Pancreas (tissue), 10 donors: ENCODE results near the gene DNAI1. TPM values are rescaled to one million over a fixed set of nuclear protein-coding genes. Genes with fewer than 3 reads are reported as not detected.

Source experiments
- ATAC-seq, 4 donors: fragments of 200-7000 bp; cut with Tn5 transposase; one replicate each; pipeline versions ENCODE4 v1.8.0 to v1.9.1; 2020; ENCODE audit warnings: mild to moderate bottlenecking in 4 of 4, moderate library complexity in 4 of 4
- DNase-seq, 6 donors: peaks; one replicate each; pipeline ENCODE4 v3.0.0-alpha.2; 2020
- FAIRE-seq: peaks from 2 replicates; lab custom pipeline; 2012; peaks lifted over from hg19 to GRCh38; lab: Jason Lieb, UNC
- H3K27ac ChIP-seq, 4 donors: fragments of 200-600 bp; sonication (generic); 1 replicate in 3 of 4; 2 replicates in 1 of 4; pipeline versions ENCODE4 v1.5.0 to v1.8.0; 2020
- H3K27me3 ChIP-seq, 4 donors: fragments of 200-600 bp; one replicate each; pipeline ENCODE4 v1.8.0; 2021
- H3K36me3 ChIP-seq, 3 donors: fragments of 200-600 bp; sonication (generic) in 1 of 3; one replicate each; pipeline versions ENCODE4 v1.5.0 to v1.8.0; 2020 to 2021
- H3K4me1 ChIP-seq, 3 donors: fragments of 200-600 bp; one replicate each; pipeline ENCODE4 v1.8.0; 2021
- H3K4me3 ChIP-seq, 4 donors: fragments of 200-600 bp; sonication (generic) in 2 of 4; one replicate each; pipeline versions ENCODE4 v1.5.0 to v1.8.0; 2020 to 2021
- H3K9me3 ChIP-seq, 4 donors: fragments of 200-600 bp; one replicate each; pipeline ENCODE4 v1.8.0; 2021
- CTCF ChIP-seq, 4 donors: fragments of 200-600 bp; sonication (generic) in 3 of 4; IDR thresholded peaks; one replicate each; pipeline versions ENCODE4 v1.5.0 to v1.8.0; 2021; ENCODE audit warnings: antibody characterized with exemption in 4 of 4
- WGBS, 2 donors: extraction: QIAGEN DNeasy Blood & Tissue Kit; methylation state at CpG; one replicate each; pipeline ENCODE4 v1.1.7; 2013; 5-methylcytosine and 5-hydroxymethylcytosine counted together
- intact Hi-C, 3 donors: fragments of 100-400 bp; cut with DNase I; formaldehyde crosslinking; loops; one replicate each; pipeline versions ENCODE4 v1.11.1 to v1.14.2; 2022
- polyA plus RNA-seq, 2 donors: library from polyadenylated mRNA; stranded (reverse); fragments of 200-250 nt; gene quantifications; one replicate each; pipeline ENCODE4 v1.2.3, GENCODE V29; 2013
- total RNA-seq, 6 donors: library from RNA; stranded (reverse); fragmentation: NEBNext Ultra II Directional in 4 of 6; extraction: Animal tissue kit (Norgen Biotek cat#: 25700) in 4 of 6; gene quantifications; one replicate each; pipeline versions ENCODE4 v1.2.1 to v1.2.4, GENCODE V29; 2021 to 2023
- donor health status: healthy with polysubstance abuse.
- donor health status: DM: no; HTN: no; CAD: no; lungs with moderate emphysema.
- donor health status: DM: no; HTN: no; CAD: no.
- donor health status: control.
- donor health status: control.
- donor health status: Bipolar disorder and iron deficiency.
- donor health status: DM: yes; HTN: yes; CAD: no.
- donor health status: DM: no; HTN: no; CAD: no.
- donor health status: DM: no; HTN: no; CAD: no.
- donor health status: DM: yes; HTN: yes; CAD: no.

DNAI1 gene
- total and polyA plus RNA-seq, 8 donors = 0.16 to 5.0 (median 0.49) TPM

- TF ChIP-seq CTCF (IDR thresholded peaks at IDR 0.05) = no peak
- ATAC-seq (no peak), DNase-seq (no peak), FAIRE-seq (no peak)
- Histone ChIP-seq H3K4me1 (no peaks in the 10 kb centered on the region), H3K27ac (no peak overlapping the region), H3K9me3 (no peaks in the 10 kb centered on the region), H3K27me3 (no peaks in the 10 kb centered on the region), H3K36me3 (no peaks in the 10 kb centered on the region), H3K4me3 (no peak overlapping the region)
- 74 to 80% methylated on average over 14 of the region's 14 CpGs for WGBS, 2 donors
- intact Hi-C loops = no loop called here
These were observed 751 bp downstream of the DNAI1 start for GRCh38 chr9:34459356-34459755.

GRCh38 chr9:34459941-34460340 is 1.3 kb downstream of the DNAI1 start:
- ATAC-seq (no peak), DNase-seq (no peak), FAIRE-seq (no peak)
- Histone ChIP-seq H3K4me3 (no peak overlapping the region), H3K4me1 (no peaks in the 10 kb centered on the region), H3K36me3 (no peaks in the 10 kb centered on the region), H3K9me3 (no peaks in the 10 kb centered on the region), H3K27me3 (no peaks in the 10 kb centered on the region), H3K27ac (no peak overlapping the region)
- no peak for TF ChIP-seq CTCF (IDR thresholded peaks at IDR 0.05)
- 47 to 54% methylated on average over 3 of the region's 3 CpGs for WGBS, 2 donors
- intact Hi-C loops = no loop called here

- WGBS, 2 donors = 31 to 39% methylated on average over 5 of the region's 5 CpGs
- TF ChIP-seq CTCF (IDR thresholded peaks at IDR 0.05) = no peak
- Histone ChIP-seq H3K4me3 (no peak overlapping the region), H3K36me3 (no peaks in the 10 kb centered on the region), H3K27me3 (no peaks in the 10 kb centered on the region), H3K27ac (no peak overlapping the region), H3K9me3 (no peaks in the 10 kb centered on the region), H3K4me1 (no peaks in the 10 kb centered on the region)
- no peak for ATAC-seq
- intact Hi-C loops = no loop called here
- no peak for DNase-seq
- no peak for FAIRE-seq
These were observed 4.7 kb downstream of the DNAI1 start for GRCh38 chr9:34463098-34463900.

- Histone ChIP-seq H3K9me3 (no peaks in the 10 kb centered on the region), H3K27ac (no peak overlapping the region), H3K4me1 (no peaks in the 10 kb centered on the region), H3K36me3 (no peaks in the 10 kb centered on the region), H3K27me3 (no peaks in the 10 kb centered on the region), H3K4me3 (no peak overlapping the region)
- ATAC-seq (no peak), DNase-seq (no peak), FAIRE-seq (no peak)
- intact Hi-C loops = no loop called here
- TF ChIP-seq CTCF (IDR thresholded peaks at IDR 0.05) = no peak
- WGBS, 2 donors = 67 to 72% methylated on average over 2 of the region's 2 CpGs
These were observed 5.3 kb downstream of the DNAI1 start for GRCh38 chr9:34463901-34464232.

- FAIRE-seq (no peak), DNase-seq (no peak), ATAC-seq (no peak)
- Histone ChIP-seq H3K36me3 (no peaks in the 10 kb centered on the region), H3K4me3 (no peak overlapping the region), H3K27me3 (no peaks in the 10 kb centered on the region), H3K27ac (no peak overlapping the region), H3K4me1 (no peaks in the 10 kb centered on the region), H3K9me3 (no peaks in the 10 kb centered on the region)
- intact Hi-C loops = no loop called here
- no peak for TF ChIP-seq CTCF (IDR thresholded peaks at IDR 0.05)
- WGBS, 2 donors = 50 to 70% methylated on average over 2 of the region's 2 CpGs
These were observed 6.0 kb downstream of the DNAI1 start for GRCh38 chr9:34464571-34464970.
